SK-N-SH (cell line): Measurements from ENCODE around the gene RABL6. TPM values are rescaled to one million over a fixed set of nuclear protein-coding genes. Genes with fewer than 3 reads are reported as not detected.

Source experiments
- CTCF ChIA-PET: fragments of 300-600, 350-600 bp; formaldehyde crosslinking; extraction: SDS; loops from one replicate; lab custom pipeline; 2021; lab: Yijun Ruan, JAX
- POLR2A ChIA-PET: fragments of 350-600 bp; sonication (Branson Sonifier 250); formaldehyde crosslinking; extraction: SDS; loops from one replicate; lab custom pipeline; 2020; ENCODE audit warnings: antibody characterized with exemption, inconsistent platforms; lab: Yijun Ruan, JAX
- DNase-seq: peaks from one replicate; pipeline ENCODE4 v3.0.0; 2012
- H2AFZ ChIP-seq: fragments of 200-600 bp; sonication (generic); 2 replicates; pipeline ENCODE4 v1.8.1; 2016; ENCODE audit warnings: antibody characterized with exemption, mild to moderate bottlenecking, low read depth
- H3F3A ChIP-seq: fragments of 200-600 bp; sonication (generic); replicated peaks from 2 replicates; pipeline ENCODE3; 2016; ENCODE audit warnings: antibody characterized with exemption, mild to moderate bottlenecking; ENCODE audit not compliant: insufficient read depth
- H3K27ac ChIP-seq, 2 experiments: fragments of 200-500 bp in 1 of 2; fragments of 200-600 bp in 1 of 2; sonication (Bioruptor generic) in 1 of 2; sonication (generic), shearing (Covaris generic) in 1 of 2; 2 replicates each; pipeline versions ENCODE4 v1.5.1 to v1.6.1; 2014 to 2016; ENCODE audit warnings: low read depth in 2 of 2, inconsistent platforms in 1 of 2, low read length in 1 of 2, mild to moderate bottlenecking in 1 of 2, mixed read lengths in 1 of 2
- H3K27me3 ChIP-seq: fragments of 200-600 bp; sonication (generic), shearing (Covaris generic); 2 replicates; pipeline ENCODE4 v1.6.1; 2016; ENCODE audit warnings: mixed run types; ENCODE audit not compliant: insufficient read depth
- H3K36me3 ChIP-seq, 2 experiments: fragments of 200-500 bp in 1 of 2; fragments of 200-600 bp in 1 of 2; sonication (Bioruptor generic) in 1 of 2; sonication (generic) in 1 of 2; replicated peaks in 1 of 2; 2 replicates each; pipeline versions ENCODE3 to v1.5.1; 2014 to 2016; ENCODE audit warnings: low read length in 1 of 2, mild to moderate bottlenecking in 1 of 2; ENCODE audit not compliant: insufficient read depth in 2 of 2, control insufficient read depth in 1 of 2
- H3K4me1 ChIP-seq, 2 experiments: fragments of 200-500 bp in 1 of 2; fragments of 200-600 bp in 1 of 2; sonication (Bioruptor generic) in 1 of 2; sonication (generic), shearing (Covaris generic) in 1 of 2; 2 replicates each; pipeline versions ENCODE4 v1.5.1 to v1.6.1; 2014 to 2016; ENCODE audit warnings: low read depth in 1 of 2, low read length in 1 of 2, mixed run types in 1 of 2; ENCODE audit not compliant: insufficient read depth in 2 of 2, control insufficient read depth in 1 of 2
- H3K4me2 ChIP-seq: fragments of 200-600 bp; sonication (generic), shearing (Covaris generic); 2 replicates; pipeline ENCODE4 v1.6.1; 2017; ENCODE audit warnings: mixed run types
- H3K4me3 ChIP-seq, 2 experiments: fragments of 200-500 bp in 1 of 2; fragments of 200-600 bp in 1 of 2; sonication (Bioruptor generic) in 1 of 2; sonication (generic), shearing (Covaris generic) in 1 of 2; 2 replicates each; pipeline versions ENCODE4 v1.5.1 to v1.8.1; 2014 to 2016; ENCODE audit warnings: low read depth in 2 of 2, inconsistent platforms in 1 of 2, low read length in 1 of 2, mild to moderate bottlenecking in 1 of 2, mixed read lengths in 1 of 2, moderate library complexity in 1 of 2
- H3K79me2 ChIP-seq: fragments of 200-600 bp; sonication (generic); 2 replicates; pipeline ENCODE4 v1.8.1; 2017; ENCODE audit warnings: mild to moderate bottlenecking; ENCODE audit not compliant: insufficient read depth
- H3K9ac ChIP-seq: fragments of 200-600 bp; sonication (generic); 2 replicates; pipeline ENCODE4 v1.6.1; 2017; ENCODE audit warnings: mixed run types
- H3K9me2 ChIP-seq: fragments of 200-600 bp; sonication (generic); 2 replicates; pipeline ENCODE4 v1.6.1; 2017; ENCODE audit warnings: mixed run types
- H3K9me3 ChIP-seq: fragments of 200-600 bp; sonication (generic); 2 replicates; pipeline ENCODE4 v1.6.1; 2017; ENCODE audit warnings: mixed run types, mild to moderate bottlenecking, moderate library complexity
- H4K20me1 ChIP-seq: fragments of 200-600 bp; sonication (generic); 2 replicates; pipeline ENCODE4 v1.6.1; 2017; ENCODE audit warnings: mild to moderate bottlenecking, mixed run types; ENCODE audit not compliant: insufficient read depth
- CHD2 ChIP-seq: fragments of 150-350 bp; IDR thresholded peaks from 2 replicates; pipeline ENCODE4 v1.6.1; 2018; ENCODE audit warnings: low read length; ENCODE audit not compliant: partially characterized antibody
- ELF1 ChIP-seq: IDR thresholded peaks from 2 replicates; pipeline ENCODE4 v1.4.0; 2012
- EZH2phosphoT487 ChIP-seq: fragments of 200-600 bp; sonication (generic); IDR thresholded peaks from 2 replicates; pipeline ENCODE4 v1.6.1; 2017; ENCODE audit warnings: low read depth, mixed run types, mild to moderate bottlenecking, antibody characterized with exemption, moderate library complexity, borderline replicate concordance
- FOXM1 ChIP-seq: IDR thresholded peaks from 2 replicates; pipeline ENCODE4 v1.4.0; 2012; ENCODE audit warnings: low read depth, mild to moderate bottlenecking
- GATA2 ChIP-seq: sonication (generic); formaldehyde crosslinking; IDR thresholded peaks from 2 replicates; pipeline ENCODE4 v1.5.0; 2020; ENCODE audit warnings: mild to moderate bottlenecking, missing genetic modification reagents
- MXI1 ChIP-seq: IDR thresholded peaks from 2 replicates; pipeline ENCODE4 v1.6.1; 2012; ENCODE audit warnings: mild to moderate bottlenecking, low read depth, low read length, improper control_type of control experiment
- NFIC ChIP-seq: IDR thresholded peaks from 2 replicates; pipeline ENCODE4 v1.4.0; 2012; ENCODE audit warnings: borderline replicate concordance
- NRF1 ChIP-seq: IDR thresholded peaks from 2 replicates; pipeline ENCODE4 v1.6.1; 2012; ENCODE audit warnings: low read depth, mild to moderate bottlenecking, low read length
- REST ChIP-seq: IDR thresholded peaks from 2 replicates; pipeline ENCODE4 v1.6.1; 2012; ENCODE audit warnings: mild to moderate bottlenecking, low read depth, low read length, moderate library complexity
- RXRA ChIP-seq: IDR thresholded peaks from 2 replicates; pipeline ENCODE4 v1.4.0; 2012; ENCODE audit warnings: low read depth, mild to moderate bottlenecking, borderline replicate concordance
- SMC3 ChIP-seq: IDR thresholded peaks from 2 replicates; pipeline ENCODE4 v1.6.1; 2012; ENCODE audit warnings: low read depth, low read length, improper control_type of control experiment
- USF1 ChIP-seq: IDR thresholded peaks from 2 replicates; pipeline ENCODE4 v1.4.0; 2012; ENCODE audit warnings: low read depth, borderline replicate concordance
- WGBS: methylation state at CpG from one replicate; pipeline ENCODE4 v1.1.6; 2017; ENCODE audit warnings: low lambda C conversion rate; 5-methylcytosine and 5-hydroxymethylcytosine counted together
- polyA plus RNA-seq, 3 experiments: library from polyadenylated mRNA; depleted of rRNA; stranded (reverse); fragments of >200 nt; gene quantifications; 2 replicates each; pipeline ENCODE4 v1.2.3, GENCODE V29; 2012
- TF ChIP-seq, protein P1 (sequence below): IDR thresholded peaks from 2 replicates; pipeline ENCODE4 v1.4.0; 2012; ENCODE audit warnings: low read depth

RABL6 gene
- polyA plus RNA-seq, 1 of the 3 experiments (the other 2 are of a cell fraction), result 43.6 TPM

- H3K4me3 ChIP-seq, result no peak overlapping the region
- H2AFZ ChIP-seq, result no peak overlapping the region
- H3K9me3 ChIP-seq, result no peaks in the 10 kb centered on the region
- no peak overlapping the region for H3K9ac ChIP-seq
- WGBS, result 99% methylated on average over 48 of the region's 102 CpGs
- peaks cover 24 to 33% of the 10 kb centered on the region in 2 experiments; a peak in 2 of 4 replicates for H3K4me1 ChIP-seq
- TF ChIP-seq EZH2phosphoT487 (no peak), ELF1 (no peak), RXRA (no peak), CHD2 (no peak), NRF1 (no peak), FOXM1 (no peak), MXI1 (no peak), GATA2 (CRISPR knock-in tag) (no peak), NFIC (no peak), SMC3 (no peak), USF1 (no peak)
- TF ChIP-seq, protein P1, sequence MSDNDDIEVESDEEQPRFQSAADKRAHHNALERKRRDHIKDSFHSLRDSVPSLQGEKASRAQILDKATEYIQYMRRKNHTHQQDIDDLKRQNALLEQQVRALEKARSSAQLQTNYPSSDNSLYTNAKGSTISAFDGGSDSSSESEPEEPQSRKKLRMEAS, result no peak
- peaks cover 18% of the 10 kb centered on the region; the same call in 1 of the 2 replicates for H3K79me2 ChIP-seq
- peaks cover 10% of the 10 kb centered on the region; the same call in 1 of the 2 replicates for H4K20me1 ChIP-seq
- ChIA-PET POLR2A (no interaction called here), CTCF (interaction anchor here (1.4 to 2.2 kb wide), 2 partner anchors 13 to 14 kb away, joined by 3 to 7 read pairs; no protein-coding TSS in a partner anchor)
- no peak overlapping the region for H3K4me2 ChIP-seq
- H3K27me3 ChIP-seq, result no peaks in the 10 kb centered on the region
- H3F3A ChIP-seq, result peaks cover 17% of the 10 kb centered on the region
- no peak overlapping the region for H3K27ac ChIP-seq
- peaks cover 0 to 7% of the 10 kb centered on the region in 2 experiments for H3K36me3 ChIP-seq
- H3K9me2 ChIP-seq, result no peaks in the 10 kb centered on the region
- DNase-seq, result no peak
Measured at GRCh38 chr9:136845465-136846260, 37.9 kb downstream of the RABL6 start.

DNA sequence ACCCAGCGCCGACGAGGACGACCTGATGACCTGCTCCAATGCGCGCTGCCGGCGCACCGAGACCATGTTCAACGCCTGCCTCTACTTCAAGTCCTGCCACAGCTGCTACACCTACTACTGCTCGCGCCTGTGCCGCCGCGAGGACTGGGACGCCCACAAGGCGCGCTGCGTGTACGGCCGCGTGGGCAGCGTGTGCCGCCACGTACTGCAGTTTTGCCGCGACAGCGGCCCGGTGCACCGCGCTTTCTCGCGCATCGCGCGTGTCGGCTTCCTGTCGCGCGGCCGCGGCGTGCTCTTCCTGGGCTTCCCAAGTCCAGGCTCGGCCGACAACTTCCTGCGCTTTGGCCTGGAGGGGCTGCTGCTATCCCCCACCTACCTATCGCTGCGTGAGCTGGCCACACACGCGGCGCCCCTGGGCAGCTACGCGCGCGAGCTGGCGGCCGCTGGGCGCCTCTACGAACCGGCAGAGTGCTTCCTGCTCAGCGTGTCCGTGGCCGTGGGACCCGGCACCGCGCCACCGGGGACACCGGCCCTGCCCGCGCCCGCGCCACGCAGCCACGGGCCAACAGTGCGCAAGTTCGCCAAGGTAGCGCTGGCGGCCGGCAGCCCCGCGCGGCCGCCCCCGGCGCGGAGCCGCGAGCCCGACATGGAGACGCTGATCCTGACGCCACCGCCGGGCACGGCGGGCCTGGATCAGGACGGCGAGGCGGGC, 38.8 kb downstream of the RABL6 start:
- peaks cover 23% of the 10 kb centered on the region; the same call in 1 of the 2 replicates for H3K79me2 ChIP-seq
- CTCF ChIA-PET, result interaction anchor here (1.1 to 2.5 kb wide), 2 partner anchors 98 to 183 kb away, joined by 3 to 11 read pairs; partner anchors contain the start of gene FBXW5
- no peak overlapping the region for H3K4me3 ChIP-seq

More for the DNA sequence above, 38.8 kb downstream of the RABL6 start:
- Histone ChIP-seq H3K36me3 (peaks cover 0 to 13% of the 10 kb centered on the region in 2 experiments), H4K20me1 (peaks cover 6% of the 10 kb centered on the region; the same call in 1 of the 2 replicates), H3K9me3 (no peaks in the 10 kb centered on the region), H3K9me2 (no peaks in the 10 kb centered on the region), H2AFZ (no peak overlapping the region), H3K27ac (no peak overlapping the region; a peak in 1 of 4 replicates), H3K9ac (no peak overlapping the region), H3K27me3 (no peaks in the 10 kb centered on the region), H3F3A (peaks cover 10% of the 10 kb centered on the region), H3K4me1 (peaks cover 18 to 27% of the 10 kb centered on the region in 2 experiments; a peak in 2 of 4 replicates), H3K4me2 (no peak overlapping the region)
- DNase-seq, result no peak
- POLR2A ChIA-PET, result interaction anchor here (0.5 to 1.3 kb wide), 2 partner anchors 9 to 142 kb away, joined by 4 read pairs; no protein-coding TSS in a partner anchor
- WGBS, result 99% methylated on average over 75 of the region's 98 CpGs
- TF ChIP-seq REST, result no peak
